Measurements from ENCODE around the gene FUCA1. TPM values are rescaled to one million over a fixed set of nuclear protein-coding genes. Genes with fewer than 3 reads are reported as not detected.

The FUCA1 gene
- total and polyA plus RNA-seq, 10 of the 15 experiments (the other 5 are each of a cell fraction or from before 2014, with no cell fraction given): 33.3 to 117 (median 52.6) TPM

- TF ChIP-seq MLLT1 (IDR thresholded peaks at IDR 0.05) (no peak; the same call in 1 of the 2 replicates), USF2 (IDR thresholded peaks at IDR 0.05; ENCODE audit: borderline replicate concordance, low read depth, low read length) (no peak), PKNOX1 (IDR thresholded peaks at IDR 0.05) (no peak), MTA2 (IDR thresholded peaks at IDR 0.05; ENCODE audit: low read depth) (no peak), NR2F1 (conservative IDR thresholded peaks at IDR 0.05) (no peak), CHD2 (IDR thresholded peaks at IDR 0.05; ENCODE audit: borderline replicate concordance, low read depth, low read length) (no peak), SUPT20H (IDR thresholded peaks at IDR 0.05; ENCODE audit: borderline replicate concordance, control insufficient read depth, low read depth, low read length) (no peak), MTA3 (IDR thresholded peaks at IDR 0.05; ENCODE audit: borderline replicate concordance, low read length) (no peak), NKRF (conservative IDR thresholded peaks at IDR 0.05) (peak; percentile 34; the same call in 1 of the 2 replicates), TARDBP (IDR thresholded peaks at IDR 0.05; ENCODE audit: borderline replicate concordance) (no peak), NFXL1 (IDR thresholded peaks at IDR 0.05; ENCODE audit: borderline replicate concordance) (no peak), NR2C2 (IDR thresholded peaks at IDR 0.05; ENCODE audit: borderline replicate concordance, control insufficient read depth, insufficient read length, low read depth) (no peak), MAX (IDR thresholded peaks at IDR 0.05; ENCODE audit: low read depth, low read length) (no peak), IRF3 (IDR thresholded peaks at IDR 0.05) (no peak), RAD51 (IDR thresholded peaks at IDR 0.05) (no peak), KAT2A (conservative IDR thresholded peaks at IDR 0.05; ENCODE audit: control insufficient read depth, low read depth, low read length) (no peak), CBFB (IDR thresholded peaks at IDR 0.05; ENCODE audit: low read depth) (peak; percentile 45; the same call in 1 of the 2 replicates), RCOR1 (conservative IDR thresholded peaks at IDR 0.05; ENCODE audit: low read depth, low read length) (no peak), RB1 (IDR thresholded peaks at IDR 0.05; ENCODE audit: borderline replicate concordance) (no peak), ZZZ3 (IDR thresholded peaks at IDR 0.05; ENCODE audit: control insufficient read depth, insufficient read length, low read depth) (no peak), FOXK2 (IDR thresholded peaks at IDR 0.05) (no peak), SMAD5 (IDR thresholded peaks at IDR 0.05; ENCODE audit: low read depth) (no peak), HDAC2 (IDR thresholded peaks at IDR 0.05) (no peak)
Observed at GRCh38 chr1:23916209-23917131, 48.4 kb upstream of the FUCA1 start (continued).
